Activated CD4-positive, alpha-beta T cell treated with anti-CD3 and anti-CD28 coated beads for 36 hours (primary cell): ENCODE measurements around the gene BTK. TPM values are rescaled to one million over a fixed set of nuclear protein-coding genes. Genes with fewer than 3 reads are reported as not detected.

Source experiments
- ATAC-seq: fragments of 200-7000 bp; cut with Tn5 transposase; one replicate; pipeline ENCODE4 v1.10.0; 2021; ENCODE audit warnings: mild to moderate bottlenecking, moderate library complexity
- CTCF ChIA-PET: fragments of 350-600 bp; sonication (Branson Sonifier 250); formaldehyde crosslinking; loops from one replicate; lab custom pipeline; 2021; ENCODE audit warnings: antibody characterized with exemption; lab: Charles Lee
- POLR2A ChIA-PET: fragments of 350-600 bp; sonication (Branson Sonifier 250); formaldehyde crosslinking; loops from one replicate; lab custom pipeline; 2021; ENCODE audit warnings: antibody characterized with exemption, inconsistent platforms; lab: Charles Lee
- DNase-seq: peaks from one replicate; pipeline ENCODE4 v3.0.0-alpha.2; 2020
- H3K27ac Mint-ChIP-seq: one replicate; pipeline ENCODE4 v1.8.0; 2021; ENCODE audit warnings: mixed read lengths
- H3K27me3 Mint-ChIP-seq: one replicate; pipeline ENCODE4 v1.8.0; 2021; ENCODE audit warnings: mixed read lengths
- H3K36me3 Mint-ChIP-seq: one replicate; pipeline ENCODE4 v1.8.0; 2021; ENCODE audit warnings: low read depth, mixed read lengths
- H3K4me1 Mint-ChIP-seq: one replicate; pipeline ENCODE4 v1.8.0; 2021; ENCODE audit warnings: mixed read lengths
- H3K4me3 Mint-ChIP-seq: one replicate; pipeline ENCODE4 v1.8.0; 2021; ENCODE audit warnings: mild to moderate bottlenecking, moderate library complexity, mixed read lengths
- H3K9me3 Mint-ChIP-seq: one replicate; pipeline ENCODE4 v1.8.0; 2021; ENCODE audit warnings: low read depth, mixed read lengths
- intact Hi-C, 2 experiments: fragments of 100-400 bp; cut with DNase I in 1 of 2; cut with micrococcal nuclease in 1 of 2; formaldehyde crosslinking; loops; one replicate each; pipeline versions ENCODE4 v1.14.2 to v1.15.1; 2022 to 2024; cut with DNase I, micrococcal nuclease
- total RNA-seq, 2 experiments: library from RNA; stranded (reverse); gene quantifications; one replicate each; pipeline ENCODE4 v1.2.3, GENCODE V29; 2021

BTK gene
- total RNA-seq: not detected

- Mint-ChIP-seq H3K4me3 (no peak within 1 kb of the TSS), H3K9me3 (no peaks in the 10 kb centered on the region), H3K4me1 (no peaks in the 10 kb centered on the region), H3K36me3 (peaks cover 2% of the 10 kb centered on the region), H3K27me3 (peaks cover 3% of the 10 kb centered on the region), H3K27ac (no peak within 1 kb of the TSS)
- ATAC-seq: no peak
- intact Hi-C loops: no loop called here
- ChIA-PET CTCF (no interaction called here), POLR2A (no interaction called here)
- DNase-seq: no peak
Observed at GRCh38 chrX:101385795-101386541, at the start of gene BTK. Gene BTK (minus strand): TSS chrX:101386191. CDS start chrX:101375284, 10,907 bp downstream.

- Mint-ChIP-seq H3K36me3 (peaks cover 24% of the 10 kb centered on the region), H3K27me3 (no peaks in the 10 kb centered on the region), H3K4me1 (peaks cover 11% of the 10 kb centered on the region), H3K27ac (peak overlapping the region; percentile 65), H3K4me3 (no peak overlapping the region), H3K9me3 (peaks cover 4% of the 10 kb centered on the region)
- DNase-seq (no peak), ATAC-seq (peak; percentile 86)
- POLR2A ChIA-PET: interaction anchor here (0.6 kb wide), 1 partner anchor 332 kb away, joined by 4 read pairs; the partner anchor contains the start of gene CENPI
- CTCF ChIA-PET: interaction anchor here (1.8 kb wide), 1 partner anchor 14 kb away, joined by 8 read pairs; no protein-coding TSS in a partner anchor
- intact Hi-C loops: no loop called here
Observed at GRCh38 chrX:101430457-101431078, 44.6 kb upstream of the BTK start.

- H3K4me1 Mint-ChIP-seq: peaks cover 11% of the 10 kb centered on the region
- DNase-seq: no peak
- peaks cover 27% of the 10 kb centered on the region for H3K36me3 Mint-ChIP-seq
- intact Hi-C loops: no loop called here
- POLR2A ChIA-PET: no interaction called here
- peak; percentile 80 for ATAC-seq
- CTCF ChIA-PET: interaction anchor here (1.8 kb wide), 1 partner anchor 14 kb away, joined by 8 read pairs; no protein-coding TSS in a partner anchor
- H3K9me3 Mint-ChIP-seq: peaks cover 4% of the 10 kb centered on the region
- peak overlapping the region; percentile 65 for H3K27ac Mint-ChIP-seq
- H3K4me3 Mint-ChIP-seq: no peak overlapping the region
- H3K27me3 Mint-ChIP-seq: no peaks in the 10 kb centered on the region
Observed at GRCh38 chrX:101429934-101430333, 43.9 kb upstream of the BTK start.

DNA sequence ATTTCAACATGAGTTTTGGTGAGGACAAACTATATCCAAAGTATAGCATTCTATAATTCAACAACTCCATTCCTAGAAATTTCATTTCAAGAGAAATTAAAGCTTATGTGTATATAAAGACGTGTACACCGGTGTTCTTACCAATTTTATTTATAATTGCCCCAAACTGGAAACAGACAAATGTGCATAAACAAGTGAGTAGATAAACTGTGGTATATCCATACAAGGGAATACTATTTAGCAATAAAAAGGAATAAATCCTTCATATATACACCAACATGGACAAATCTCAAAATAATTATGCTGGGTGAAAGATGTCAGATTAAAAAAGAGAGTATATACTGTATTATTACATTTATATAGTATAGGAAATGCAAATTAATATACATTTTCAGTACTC is 42.0 kb upstream of the BTK start:
- ATAC-seq: no peak
- intact Hi-C loops: no loop called here
- Mint-ChIP-seq H3K4me1 (peaks cover 11% of the 10 kb centered on the region), H3K27ac (no peak overlapping the region), H3K36me3 (peaks cover 31% of the 10 kb centered on the region), H3K4me3 (no peak overlapping the region), H3K27me3 (no peaks in the 10 kb centered on the region), H3K9me3 (peaks cover 4% of the 10 kb centered on the region)
- ChIA-PET POLR2A (no interaction called here), CTCF (interaction anchor here (0.8 kb wide), 1 partner anchor 47 kb away, joined by 5 read pairs; no protein-coding TSS in a partner anchor)
- no peak for DNase-seq

DNA sequence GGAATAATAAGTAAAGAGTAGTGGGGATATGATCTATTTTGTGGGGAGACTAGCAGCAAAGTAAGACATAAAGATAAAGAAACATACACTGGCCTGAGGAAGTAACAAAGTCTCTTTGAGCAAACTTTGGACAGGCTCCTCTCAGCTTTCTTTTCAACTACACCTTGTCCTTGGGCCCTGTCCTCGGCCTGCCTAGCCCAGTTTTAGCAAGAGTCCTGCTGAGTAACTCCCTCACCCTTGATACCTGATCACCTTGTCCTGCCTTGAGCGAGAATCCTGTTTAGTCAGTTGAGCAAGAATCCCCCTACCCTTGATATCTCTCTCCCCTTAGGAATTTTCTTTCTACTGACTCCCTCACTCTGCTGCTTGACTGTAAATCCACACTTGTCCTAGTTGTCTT is 33.5 kb upstream of the BTK start:
- Mint-ChIP-seq H3K4me3 (no peak overlapping the region), H3K36me3 (peaks cover 1% of the 10 kb centered on the region), H3K27me3 (no peaks in the 10 kb centered on the region), H3K9me3 (no peaks in the 10 kb centered on the region), H3K4me1 (peaks cover 41% of the 10 kb centered on the region), H3K27ac (peak overlapping the region; percentile 47)
- no peak for DNase-seq
- intact Hi-C loops: loop anchor here (5.0 to 10.0 kb wide), 8 partner anchors 68 to 1235 kb away; partner anchors contain the start of genes ARMCX1 (in 1 of the 2), ARMCX2 (in 1 of the 2), ARMCX4 (in 1 of the 2) and ARMCX5 (in 1 of the 2)
- ChIA-PET POLR2A (no interaction called here), CTCF (no interaction called here)
- no peak for ATAC-seq

- peak overlapping the region; percentile 91 for H3K27ac Mint-ChIP-seq
- ATAC-seq (peak; percentile 38), DNase-seq (peak; percentile 51)
- peak overlapping the region; percentile 77 for H3K4me3 Mint-ChIP-seq
- H3K27me3 Mint-ChIP-seq: no peaks in the 10 kb centered on the region
- peaks cover 47% of the 10 kb centered on the region for H3K4me1 Mint-ChIP-seq
- H3K9me3 Mint-ChIP-seq: no peaks in the 10 kb centered on the region
- intact Hi-C loops: loop anchor here (5.0 to 10.0 kb wide), 8 partner anchors 69 to 1237 kb away; partner anchors contain the start of genes ARMCX1 (in 1 of the 2), ARMCX2 (in 1 of the 2), ARMCX4 (in 1 of the 2) and ARMCX5 (in 1 of the 2)
- ChIA-PET CTCF (interaction anchor here (0.6 kb wide), 1 partner anchor 27 kb away, joined by 3 read pairs; the partner anchor contains the start of gene RPL36A), POLR2A (interaction anchor here (0.7 kb wide), 1 partner anchor 165 kb away, joined by 6 read pairs; no protein-coding TSS in a partner anchor)
- H3K36me3 Mint-ChIP-seq: peaks cover 1% of the 10 kb centered on the region
Observed at GRCh38 chrX:101417981-101418841, 32.2 kb upstream of the BTK start.

DNA sequence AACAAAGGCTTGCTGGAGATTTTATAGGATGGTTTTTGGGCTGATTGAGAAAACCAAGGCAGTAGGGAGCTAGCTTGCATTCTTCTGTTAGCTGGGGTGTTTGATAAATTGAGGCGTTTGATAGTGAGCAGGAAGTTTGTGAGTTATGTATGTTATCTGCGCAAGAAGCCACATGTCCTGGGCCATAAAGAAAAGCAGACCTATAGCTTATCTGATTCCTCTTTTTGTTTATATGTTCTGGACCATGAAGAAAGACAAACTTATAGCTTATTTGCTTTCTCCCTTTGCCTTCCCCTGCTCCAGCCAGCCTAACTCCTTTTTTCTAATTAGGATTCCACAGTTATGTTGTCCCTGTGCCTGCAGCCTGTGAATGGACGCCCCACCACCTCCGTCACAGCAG is 31.2 kb upstream of the BTK start:
- DNase-seq (no peak), ATAC-seq (no peak)
- Mint-ChIP-seq H3K36me3 (peaks cover 11% of the 10 kb centered on the region), H3K4me3 (peak overlapping the region; percentile 77), H3K27ac (peak overlapping the region; percentile 91), H3K27me3 (no peaks in the 10 kb centered on the region), H3K4me1 (peaks cover 55% of the 10 kb centered on the region), H3K9me3 (no peaks in the 10 kb centered on the region)
- intact Hi-C loops: loop anchor here (5.0 to 10.0 kb wide), 8 partner anchors 70 to 1238 kb away; partner anchors contain the start of genes ARMCX1 (in 1 of the 2), ARMCX2 (in 1 of the 2), ARMCX4 (in 1 of the 2) and ARMCX5 (in 1 of the 2)
- ChIA-PET POLR2A (no interaction called here), CTCF (interaction anchor here (0.6 to 1.8 kb wide), 2 partner anchors 13 to 342 kb away, joined by 3 to 8 read pairs; no protein-coding TSS in a partner anchor)

- ATAC-seq (no peak), DNase-seq (no peak)
- H3K9me3 Mint-ChIP-seq: no peaks in the 10 kb centered on the region
- peaks cover 16% of the 10 kb centered on the region for H3K36me3 Mint-ChIP-seq
- POLR2A ChIA-PET: no interaction called here
- H3K27ac Mint-ChIP-seq: no peak overlapping the region
- intact Hi-C loops: loop anchor here (5.0 to 10.0 kb wide), 8 partner anchors 71 to 1238 kb away; partner anchors contain the start of genes ARMCX1 (in 1 of the 2), ARMCX2 (in 1 of the 2), ARMCX4 (in 1 of the 2) and ARMCX5 (in 1 of the 2)
- H3K4me1 Mint-ChIP-seq: peaks cover 60% of the 10 kb centered on the region
- CTCF ChIA-PET: interaction anchor here (0.6 to 1.8 kb wide), 3 partner anchors 13 to 342 kb away, joined by 3 to 8 read pairs (median 3); no protein-coding TSS in a partner anchor
- no peaks in the 10 kb centered on the region for H3K27me3 Mint-ChIP-seq
- no peak overlapping the region for H3K4me3 Mint-ChIP-seq
Observed at GRCh38 chrX:101416691-101417090, 30.7 kb upstream of the BTK start.

GRCh38 chrX:101415180-101416145 is 29.5 kb upstream of the BTK start:
- peak; percentile 24 for DNase-seq
- Mint-ChIP-seq H3K9me3 (no peaks in the 10 kb centered on the region), H3K4me3 (peak overlapping the region; percentile 43), H3K27me3 (no peaks in the 10 kb centered on the region), H3K27ac (peak overlapping the region; percentile 94), H3K4me1 (peaks cover 63% of the 10 kb centered on the region), H3K36me3 (peaks cover 16% of the 10 kb centered on the region)
- ChIA-PET POLR2A (interaction anchor here (0.6 to 1.0 kb wide), 2 partner anchors 25 to 206 kb away, joined by 3 to 4 read pairs; partner anchors contain the start of gene RPL36A), CTCF (interaction anchor here (0.9 to 1.8 kb wide), 5 partner anchors 15 to 176 kb away, joined by 3 to 8 read pairs (median 3); no protein-coding TSS in a partner anchor)
- intact Hi-C loops: loop anchor here (1.0 to 10.0 kb wide), 9 partner anchors 72 to 1239 kb away; partner anchors contain the start of genes ARMCX1 (in 1 of the 2), ARMCX2 (in 1 of the 2), ARMCX4 (in 1 of the 2) and ARMCX5 (in 1 of the 2)
- peak; percentile 81 for ATAC-seq
